HuH-7 (cell line): ENCODE data around the gene CHD5.
"Not testable (repeated sequence)": the region's sequence is repeated elsewhere in the genome, so short reads cannot be mapped to it uniquely, and the experiment has no call there.

ENCODE experiments used
- DNase-seq: peaks from one replicate; pipeline ENCODE4 v3.0.0; 2011; ENCODE audit warnings: low spot score

The CHD5 gene

GRCh38 chr1:6083801-6084446, 96.2 kb downstream of the CHD5 start:
- no peak for DNase-seq

DNA sequence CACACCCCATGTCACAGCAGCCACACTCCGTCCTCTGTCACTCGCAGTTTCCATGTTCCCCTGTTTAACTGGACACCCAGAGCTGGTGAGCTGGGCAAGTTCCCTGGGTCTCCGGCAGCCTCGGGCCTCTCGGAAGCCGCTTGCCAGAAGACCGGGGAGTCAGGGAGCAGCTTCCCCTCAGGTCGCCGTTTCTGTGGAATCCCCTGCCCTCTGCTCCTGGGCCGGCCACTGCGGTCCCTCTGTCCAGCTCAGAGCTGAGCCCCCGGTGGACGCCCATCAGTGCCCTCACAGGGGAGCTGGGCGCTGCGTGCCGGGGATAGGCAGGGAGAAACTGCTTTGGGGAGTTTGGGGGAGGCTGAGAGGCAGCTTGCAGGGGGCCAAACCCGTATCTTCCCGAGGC, 96.7 kb downstream of the CHD5 start:
- no peak for DNase-seq

DNA sequence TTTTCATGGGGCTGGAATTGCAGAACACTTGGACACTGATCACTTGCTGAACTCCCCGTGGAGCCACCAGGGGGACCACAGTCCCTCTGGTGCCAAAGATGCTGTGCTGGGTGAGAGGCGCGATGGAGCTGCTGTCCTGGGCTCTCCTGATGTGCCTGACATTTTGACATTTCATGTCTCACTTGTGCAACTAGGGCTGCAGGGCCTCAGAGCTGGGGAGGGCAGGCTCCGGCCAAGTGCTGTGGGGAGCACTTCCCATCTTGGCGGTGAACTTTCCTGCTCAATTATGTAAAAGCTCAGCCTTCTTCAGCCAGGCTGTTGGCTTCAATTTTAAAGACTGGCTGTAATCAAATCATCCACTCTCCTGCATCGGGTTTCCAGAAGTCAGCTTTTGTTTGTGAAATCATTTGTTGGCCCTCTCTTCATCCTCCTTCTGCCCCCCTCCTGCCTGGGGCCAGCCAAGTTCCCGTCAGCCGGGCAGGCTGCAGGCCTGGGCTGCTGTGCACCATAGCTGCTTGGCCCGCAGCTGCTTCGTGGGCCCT, 97.6 kb downstream of the CHD5 start:
- peak; percentile 73 for DNase-seq

DNA sequence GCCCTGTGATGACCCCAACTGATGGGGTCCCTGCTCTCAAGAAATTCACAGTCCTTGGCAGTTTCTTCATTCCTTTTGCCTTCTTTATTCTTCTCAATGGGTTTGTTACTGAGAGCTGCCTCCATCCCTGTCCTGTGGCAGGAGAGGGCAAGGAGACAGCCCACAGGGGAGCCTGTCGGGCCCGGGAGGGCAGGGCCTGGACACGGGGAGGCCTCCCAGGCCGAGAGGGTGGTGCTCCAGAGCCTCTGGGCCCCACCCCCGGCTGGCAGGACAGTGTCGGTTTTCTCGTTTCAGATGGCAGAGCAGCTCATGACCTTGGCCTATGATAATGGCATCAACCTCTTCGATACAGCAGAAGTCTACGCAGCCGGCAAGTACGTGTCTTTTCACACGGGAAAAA, 98.2 kb downstream of the CHD5 start:
- no peak for DNase-seq

GRCh38 chr1:6080469-6080868, 99.7 kb downstream of the CHD5 start:
- no peak for DNase-seq

GRCh38 chr1:6077919-6078318, 102.2 kb downstream of the CHD5 start:
- no peak for DNase-seq

DNA sequence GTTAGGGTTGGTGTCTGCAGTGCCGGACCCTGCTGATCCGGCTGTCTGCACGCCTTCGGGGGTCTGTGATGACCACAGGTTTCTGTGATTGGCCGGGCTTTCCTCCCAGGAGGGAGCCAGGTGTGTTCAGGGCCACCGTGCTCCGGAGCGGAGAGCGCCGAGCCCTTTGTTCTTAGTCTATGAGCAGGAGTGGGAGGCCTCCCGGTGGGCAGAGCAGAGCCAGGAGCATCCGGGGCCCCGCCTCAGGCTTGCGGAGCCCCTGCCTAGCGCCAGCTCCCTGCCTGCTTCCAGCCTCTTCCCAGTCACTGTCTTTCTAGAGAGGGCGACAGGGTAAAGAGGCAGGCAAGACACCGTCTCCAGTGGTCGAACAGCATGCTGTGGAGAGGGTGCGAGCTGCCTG, 102.6 kb downstream of the CHD5 start:
- no peak for DNase-seq

DNA sequence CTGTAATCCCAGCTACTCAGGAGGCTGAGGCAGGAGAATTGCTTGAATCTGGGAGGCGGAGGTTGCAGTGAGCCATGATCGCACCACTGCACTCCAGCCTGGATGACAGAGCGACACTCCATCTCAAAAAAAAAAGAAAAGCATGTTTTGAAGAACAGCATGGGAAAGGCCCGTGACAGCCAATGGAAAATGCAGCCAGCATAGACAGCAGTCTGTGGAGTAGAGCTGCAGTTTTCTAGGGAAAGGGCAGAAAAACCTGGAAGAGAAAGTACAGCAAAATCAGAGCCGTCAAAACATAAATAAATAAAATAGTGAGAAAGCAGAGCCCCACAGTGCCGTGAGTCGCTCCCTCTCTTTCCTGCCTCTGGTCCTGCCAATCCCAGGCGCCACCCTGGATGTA, 103.1 kb downstream of the CHD5 start:
- DNase-seq: not testable (repeated sequence)

- DNase-seq: peak; percentile 39
These were observed 104.4 kb downstream of the CHD5 start for GRCh38 chr1:6075748-6076147.

- DNase-seq: no peak
These were observed 105.8 kb downstream of the CHD5 start for GRCh38 chr1:6074192-6074901.

- no peak for DNase-seq
These were observed 106.6 kb downstream of the CHD5 start for GRCh38 chr1:6073480-6074053.

- no peak for DNase-seq
These were observed 107.2 kb downstream of the CHD5 start for GRCh38 chr1:6072774-6073479.

DNA sequence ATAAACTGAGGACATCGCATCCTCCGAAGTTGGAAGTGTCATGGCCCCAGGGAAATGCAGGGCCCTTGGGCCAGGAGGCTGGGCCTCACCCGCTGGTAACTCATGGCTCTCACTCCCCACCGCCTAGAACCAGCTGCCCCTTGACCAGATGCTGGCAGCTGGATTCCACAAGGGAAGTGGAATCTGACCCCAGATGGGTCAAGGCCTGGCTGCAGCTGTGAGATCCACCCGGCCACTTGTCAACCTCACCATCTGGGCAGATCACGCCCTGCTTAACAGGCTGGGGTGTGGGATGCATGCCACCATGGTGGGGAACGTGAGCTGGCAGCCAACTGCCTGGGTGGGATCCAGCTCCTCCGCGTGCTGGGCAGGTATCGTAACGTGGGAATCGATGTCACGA, 108.9 kb downstream of the CHD5 start:
- DNase-seq: no peak

GRCh38 chr1:6070450-6070974, 109.6 kb downstream of the CHD5 start:
- DNase-seq: no peak

DNA sequence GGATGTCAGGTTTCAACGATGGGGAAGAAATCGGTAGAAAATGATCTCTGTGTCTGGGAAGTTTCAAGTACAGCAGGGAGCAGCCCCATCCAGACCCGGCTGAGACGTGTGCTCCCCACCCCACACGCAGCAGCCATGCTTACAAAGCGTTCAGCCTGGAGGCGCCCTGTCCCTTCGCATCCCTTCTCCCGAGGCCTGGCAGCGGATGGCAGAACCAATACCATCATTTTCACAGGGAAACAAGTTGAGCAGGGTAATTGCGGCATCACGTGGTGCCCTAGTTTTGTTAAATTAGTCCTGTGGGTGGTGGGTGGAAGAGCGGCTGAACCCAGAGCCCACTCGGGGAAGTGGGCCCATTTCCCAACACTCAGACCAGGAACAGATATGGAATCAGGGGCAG, 110.5 kb downstream of the CHD5 start:
- DNase-seq: no peak

- no peak for DNase-seq
These were observed 111.2 kb downstream of the CHD5 start for GRCh38 chr1:6068932-6069331.

- no peak for DNase-seq
These were observed 112.0 kb downstream of the CHD5 start for GRCh38 chr1:6068073-6068472.

DNA sequence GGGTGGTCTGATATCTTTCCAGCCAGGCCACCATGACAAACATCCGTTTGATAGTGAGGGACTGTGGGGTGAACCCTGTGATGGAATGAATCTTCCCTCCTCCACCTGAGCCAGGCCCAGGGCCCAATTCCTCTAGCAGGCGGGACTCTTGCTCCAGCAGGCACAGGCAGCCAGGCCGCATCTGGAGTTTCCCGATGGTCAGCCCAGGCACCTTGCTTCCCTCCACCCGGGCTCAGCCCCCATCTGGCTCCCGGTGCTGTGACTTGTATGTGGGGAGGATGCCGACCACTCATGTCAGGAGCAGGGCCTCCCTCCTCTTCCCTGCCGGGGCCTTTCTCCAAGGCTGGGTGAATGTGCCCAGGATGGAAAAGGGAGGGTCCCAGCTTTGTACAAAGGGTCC, 113.4 kb downstream of the CHD5 start:
- DNase-seq: no peak

DNA sequence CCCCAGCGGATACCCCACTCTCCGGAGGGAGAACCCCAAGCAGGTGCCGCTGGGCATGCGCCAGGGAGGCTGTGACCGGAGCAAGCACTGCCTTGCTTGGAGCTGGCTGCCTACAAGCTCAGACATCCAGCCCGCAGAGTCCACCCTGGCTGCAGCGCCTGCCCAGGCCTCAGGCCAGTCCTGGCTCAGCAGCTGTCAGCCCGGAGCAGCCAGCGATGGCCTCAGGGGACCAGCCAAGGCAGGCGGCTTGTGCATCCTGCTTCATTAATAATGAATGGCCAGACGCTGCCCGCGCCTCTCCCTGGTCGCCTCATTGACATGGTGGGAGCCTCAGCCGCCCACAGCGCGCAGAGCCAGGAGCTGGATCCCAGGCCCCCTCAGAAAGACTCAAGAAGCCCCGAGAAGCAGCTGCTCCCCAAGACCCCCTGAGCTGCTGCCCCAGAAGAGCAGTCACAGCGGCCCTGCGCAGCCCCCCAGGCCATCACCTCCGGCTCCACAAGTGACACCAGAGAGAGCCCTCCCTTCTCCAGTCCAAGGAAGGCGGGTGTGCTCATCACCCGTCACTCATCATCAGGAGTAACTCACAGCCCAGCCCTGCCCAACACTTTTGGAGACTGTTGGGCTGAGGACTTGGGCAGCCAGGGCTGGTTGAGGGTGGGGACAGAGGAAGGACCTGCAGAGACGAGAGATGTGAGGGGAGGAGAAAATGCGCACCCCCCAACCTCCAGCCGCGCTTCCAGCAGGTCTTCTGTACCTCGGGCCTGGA, 114.8 kb downstream of the CHD5 start:
- no peak for DNase-seq

- not testable (repeated sequence) for DNase-seq
These were observed 116.5 kb downstream of the CHD5 start for GRCh38 chr1:6063532-6064053.

DNA sequence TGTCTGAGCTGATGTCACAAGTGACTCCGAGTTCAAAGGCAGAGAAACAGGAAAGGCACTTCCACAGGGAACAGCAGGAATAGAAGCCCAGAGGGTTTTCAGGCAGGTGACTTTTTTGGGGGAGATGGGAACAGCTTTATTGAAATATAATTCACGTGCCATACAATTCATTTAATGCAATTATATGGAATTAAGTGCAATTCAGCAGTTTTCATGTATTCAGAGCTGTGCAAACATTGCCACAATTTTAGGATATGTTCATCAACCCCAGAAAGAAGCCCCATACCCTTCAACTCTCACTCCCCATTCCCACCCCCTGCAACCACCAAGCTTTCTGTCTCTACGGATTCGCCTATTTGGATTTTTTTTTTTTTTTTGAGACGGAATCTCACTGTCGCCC, 117.5 kb downstream of the CHD5 start:
- no peak for DNase-seq
